ENCODE results near the gene SNRPD3.

The SNRPD3 gene

GRCh38 chr22:24559471-24559870 is 3.7 kb downstream of the SNRPD3 start:
- TF ChIP-seq CTCF (conservative IDR thresholded peaks at IDR 0.05; ENCODE audit: low read depth, low read length), result no peak
- H3K9ac ChIP-seq, result no peak overlapping the region
- H3K27ac ChIP-seq, result no peak overlapping the region
- H3K36me3 ChIP-seq (ENCODE audit: insufficient read depth), result 0 out of 2 replicates have a peak, but pooled peaks cover 8% of the 10 kb centered on the region
- no peaks in the 10 kb centered on the region for H3K27me3 ChIP-seq (ENCODE audit: insufficient read depth, low read depth)
- H3K79me2 ChIP-seq (ENCODE audit: insufficient read depth, low read depth), result peaks cover 84% of the 10 kb centered on the region
- H4K20me1 ChIP-seq (ENCODE audit: insufficient read depth), result peaks cover 17% of the 10 kb centered on the region; the same call in 1 of the 2 replicates
- H3K4me3 ChIP-seq (IDR thresholded peaks at IDR 0.05; ENCODE audit: insufficient read depth, low read depth, low read length), result no peak overlapping the region
- H2AFZ ChIP-seq (ENCODE audit: low read depth), result no peak overlapping the region
- H3K4me2 ChIP-seq, result no peak overlapping the region
- peaks cover 54% of the 10 kb centered on the region for H3K4me1 ChIP-seq (ENCODE audit: low read depth, poor library complexity, severe bottlenecking)

GRCh38 chr22:24563246-24563645 is 7.4 kb downstream of the SNRPD3 start:
- H4K20me1 ChIP-seq (ENCODE audit: insufficient read depth), result peaks cover 25% of the 10 kb centered on the region
- H3K27ac ChIP-seq, result no peak overlapping the region
- H3K27me3 ChIP-seq (ENCODE audit: insufficient read depth, low read depth), result no peaks in the 10 kb centered on the region
- 0 out of 2 replicates have a peak, but pooled peaks cover 7% of the 10 kb centered on the region for H3K36me3 ChIP-seq (ENCODE audit: insufficient read depth)
- H3K4me2 ChIP-seq, result no peak overlapping the region
- no peak for TF ChIP-seq CTCF (conservative IDR thresholded peaks at IDR 0.05; ENCODE audit: low read depth, low read length)
- no peak overlapping the region for H3K4me3 ChIP-seq (IDR thresholded peaks at IDR 0.05; ENCODE audit: insufficient read depth, low read depth, low read length)
- peaks cover 94% of the 10 kb centered on the region for H3K79me2 ChIP-seq (ENCODE audit: insufficient read depth, low read depth)
- no peak overlapping the region for H3K9ac ChIP-seq
- no peak overlapping the region for H2AFZ ChIP-seq (ENCODE audit: low read depth)
- peaks cover 59% of the 10 kb centered on the region for H3K4me1 ChIP-seq (ENCODE audit: low read depth, poor library complexity, severe bottlenecking)

- no peaks in the 10 kb centered on the region for H3K36me3 ChIP-seq (ENCODE audit: insufficient read depth)
- no peak overlapping the region for H3K4me2 ChIP-seq
- H3K4me1 ChIP-seq (ENCODE audit: low read depth, poor library complexity, severe bottlenecking), result peaks cover 46% of the 10 kb centered on the region
- no peaks in the 10 kb centered on the region for H3K27me3 ChIP-seq (ENCODE audit: insufficient read depth, low read depth)
- no peak for TF ChIP-seq CTCF (conservative IDR thresholded peaks at IDR 0.05; ENCODE audit: low read depth, low read length)
- H4K20me1 ChIP-seq (ENCODE audit: insufficient read depth), result peaks cover 25% of the 10 kb centered on the region
- H3K4me3 ChIP-seq (IDR thresholded peaks at IDR 0.05; ENCODE audit: insufficient read depth, low read depth, low read length), result no peak overlapping the region
- no peak overlapping the region for H3K9ac ChIP-seq
- peaks cover 81% of the 10 kb centered on the region for H3K79me2 ChIP-seq (ENCODE audit: insufficient read depth, low read depth)
- H3K27ac ChIP-seq, result no peak overlapping the region
- no peak overlapping the region for H2AFZ ChIP-seq (ENCODE audit: low read depth)
These were observed 8.7 kb downstream of the SNRPD3 start for GRCh38 chr22:24564376-24565058.

GRCh38 chr22:24565077-24565476 is 9.3 kb downstream of the SNRPD3 start:
- Histone ChIP-seq H3K27me3 (ENCODE audit: insufficient read depth, low read depth) (no peaks in the 10 kb centered on the region), H3K36me3 (ENCODE audit: insufficient read depth) (no peaks in the 10 kb centered on the region), H3K79me2 (ENCODE audit: insufficient read depth, low read depth) (peaks cover 78% of the 10 kb centered on the region), H3K4me2 (no peak overlapping the region), H4K20me1 (ENCODE audit: insufficient read depth) (peaks cover 25% of the 10 kb centered on the region), H3K4me1 (ENCODE audit: low read depth, poor library complexity, severe bottlenecking) (peaks cover 43% of the 10 kb centered on the region), H3K4me3 (IDR thresholded peaks at IDR 0.05; ENCODE audit: insufficient read depth, low read depth, low read length) (no peak overlapping the region), H3K27ac (no peak overlapping the region), H2AFZ (ENCODE audit: low read depth) (no peak overlapping the region), H3K9ac (no peak overlapping the region)
- no peak for TF ChIP-seq CTCF (conservative IDR thresholded peaks at IDR 0.05; ENCODE audit: low read depth, low read length)

All from KMS-11 (cell line).